Stimulated activated CD4-positive, alpha-beta T cell treated with anti-CD3 and anti-CD28 coated beads, Interleukin-1b, Interleukin-23, amount 100 ng/mL, for 4 hours (primary cell): ENCODE measurements around the gene LAD1.
A peak's percentile ranks its signal among the peaks of the same experiment; 100 is the strongest.

Source experiments
- DNase-seq, 2 donors: peaks; one replicate each; pipeline ENCODE4 v3.0.0-alpha.2; 2020; ENCODE audit warnings: low read depth in 2 of 2

Gene LAD1

GRCh38 chr1:201419256-201419655 is 20.1 kb upstream of the LAD1 start:
- no peak for DNase-seq

GRCh38 chr1:201418461-201418860 is 19.3 kb upstream of the LAD1 start:
- DNase-seq: no peak

DNA sequence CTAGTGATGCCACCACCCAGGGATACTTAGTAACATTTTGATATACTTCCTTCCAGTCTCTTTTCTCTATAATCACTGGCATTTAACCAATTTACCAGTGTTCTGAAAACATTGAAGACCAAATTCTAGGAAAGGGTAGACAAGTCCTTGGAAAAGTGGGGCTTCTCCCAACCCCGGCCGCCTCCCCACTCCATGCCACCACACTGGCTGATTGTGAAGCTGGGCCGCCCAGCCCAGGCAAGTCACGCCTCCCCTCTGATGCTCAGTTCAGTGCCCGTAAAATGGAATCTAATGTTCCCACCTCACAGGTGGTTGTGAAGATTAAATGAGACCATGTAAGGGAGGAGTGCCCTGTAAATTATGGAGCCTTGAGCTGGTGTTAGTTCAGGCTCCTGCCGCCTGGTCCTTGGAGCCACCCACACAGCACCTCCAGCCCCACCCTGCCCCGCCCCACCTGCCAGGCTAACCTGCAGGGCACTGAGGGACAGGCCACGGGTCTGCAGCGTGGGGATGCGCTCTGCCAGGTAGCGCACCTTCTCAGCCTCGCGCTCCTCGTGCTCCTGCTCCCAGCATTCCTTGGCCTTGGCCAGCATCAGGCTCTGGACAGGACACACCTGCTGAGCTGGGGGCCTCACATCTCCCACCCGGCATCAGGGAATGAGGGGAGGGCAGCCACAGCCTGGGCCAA is 15.1 kb upstream of the LAD1 start:
- DNase-seq: no peak

GRCh38 chr1:201411292-201411691 is 12.2 kb upstream of the LAD1 start:
- no peak for DNase-seq

GRCh38 chr1:201409440-201409839 is 10.3 kb upstream of the LAD1 start:
- no peak for DNase-seq

DNA sequence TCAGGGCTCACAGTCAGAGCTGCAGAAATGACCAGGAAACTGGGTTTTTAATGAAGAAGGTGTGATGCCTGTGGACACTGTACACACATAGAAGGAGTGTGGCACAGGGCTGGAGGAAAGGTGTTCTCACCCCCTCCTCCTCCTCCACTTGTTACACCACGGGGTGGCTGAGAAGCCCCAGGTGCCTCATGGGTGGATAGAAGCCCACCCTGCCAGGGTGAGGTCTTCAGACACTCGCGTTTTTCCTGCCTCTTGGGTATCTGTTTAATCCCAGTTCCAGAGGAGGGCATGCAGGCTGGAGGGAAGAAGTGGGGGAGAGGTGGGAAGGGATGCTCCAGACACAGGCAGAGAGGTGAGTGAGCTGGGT is 9.7 kb upstream of the LAD1 start:
- DNase-seq: no peak

- DNase-seq: peak; percentile 56 to 66
These were observed 9.2 kb upstream of the LAD1 start for GRCh38 chr1:201408176-201408833.

GRCh38 chr1:201406831-201407406 is 7.8 kb upstream of the LAD1 start:
- no peak for DNase-seq

DNA sequence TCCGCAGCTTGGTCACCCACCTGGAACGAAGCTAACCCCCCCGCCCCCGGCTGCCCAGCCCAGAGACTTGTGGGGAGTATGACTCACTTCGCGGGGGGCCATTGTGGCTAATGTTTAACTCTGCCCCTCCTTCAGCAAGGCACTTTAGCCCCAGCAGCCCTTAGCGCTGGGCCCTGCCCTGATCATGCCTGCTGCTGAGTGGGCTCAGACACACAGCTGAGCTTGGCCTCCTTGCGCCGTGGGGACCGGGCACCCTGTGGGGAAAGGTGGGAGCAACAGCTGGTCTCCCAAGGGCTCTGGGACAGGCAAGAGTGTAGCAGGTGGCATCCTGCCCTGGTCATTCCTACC is 6.3 kb upstream of the LAD1 start:
- no peak for DNase-seq

DNA sequence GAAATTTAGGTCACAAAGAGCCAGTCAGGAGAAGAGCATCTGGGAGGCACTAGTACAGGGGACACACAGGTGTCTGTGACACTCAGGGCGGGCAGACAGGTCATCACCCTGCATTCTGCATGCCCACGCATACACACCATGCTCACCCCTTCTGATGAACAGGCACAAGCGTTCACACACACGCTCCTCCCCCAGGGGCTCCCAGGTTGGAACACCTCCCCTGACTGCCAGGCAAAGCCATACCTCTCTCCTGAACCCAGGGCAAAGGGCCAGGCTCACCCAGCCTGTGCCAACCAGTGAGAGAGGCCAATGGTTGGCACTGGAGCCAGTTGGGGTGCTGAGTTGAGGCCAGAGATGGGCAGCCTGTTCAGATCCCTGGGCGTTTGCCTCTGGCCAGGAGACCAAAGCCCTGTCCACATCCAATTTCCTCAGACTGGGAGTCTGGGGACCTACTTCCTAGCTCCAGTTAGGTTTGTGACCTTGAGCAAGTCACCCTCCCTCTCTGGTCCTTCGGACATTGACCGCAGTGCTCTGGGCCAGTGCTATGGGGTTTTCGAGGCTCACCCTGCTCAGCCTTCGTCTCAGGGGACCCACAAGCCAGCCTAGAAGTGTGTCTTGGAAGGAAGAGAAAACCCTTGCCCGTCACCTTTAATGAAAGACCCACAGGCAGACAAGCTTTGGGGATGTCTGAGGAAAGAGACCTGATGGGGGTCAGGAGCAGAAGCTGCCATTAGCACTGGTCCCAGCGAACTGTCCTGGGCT is 5.8 kb upstream of the LAD1 start:
- DNase-seq: no peak

DNA sequence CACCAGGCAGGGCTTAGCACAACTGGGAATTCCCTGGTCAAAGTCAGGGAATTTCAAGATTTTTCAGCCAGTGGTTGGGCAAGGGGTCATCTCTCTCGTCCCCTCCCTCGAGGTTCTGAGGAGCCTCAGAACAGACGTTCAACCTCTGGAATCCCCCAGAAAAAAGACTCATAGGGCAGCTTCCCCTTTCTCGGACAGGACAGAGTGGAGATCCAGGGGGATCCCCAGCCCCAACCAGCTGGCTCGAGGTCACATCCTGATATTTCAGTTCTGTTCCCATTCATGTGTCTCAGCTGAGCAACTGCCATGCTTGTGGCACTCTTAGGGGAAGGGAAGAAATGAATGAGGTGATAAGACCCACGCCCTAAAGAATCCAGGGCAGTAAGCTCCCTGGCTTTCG is 4.9 kb upstream of the LAD1 start:
- DNase-seq: no peak

DNA sequence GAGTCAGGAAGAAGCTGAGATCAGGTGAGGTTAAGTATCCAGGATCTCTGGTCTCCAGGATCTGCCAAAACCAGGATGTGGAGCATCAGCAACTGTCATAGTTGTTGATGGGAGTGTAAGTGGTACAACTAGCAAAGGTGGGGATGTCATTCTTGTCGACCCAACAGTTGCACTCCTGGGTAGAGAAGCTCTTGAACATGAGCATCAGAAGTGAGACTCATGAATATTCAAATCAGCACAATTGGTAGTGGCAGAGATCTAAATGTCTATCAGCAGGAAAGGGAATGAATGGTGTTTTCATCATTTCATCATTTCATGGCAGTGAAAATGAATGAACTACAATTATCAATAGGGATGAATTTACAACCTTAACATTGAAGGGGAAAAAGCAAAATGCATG is 4.2 kb upstream of the LAD1 start:
- no peak for DNase-seq

GRCh38 chr1:201401700-201402099 is 2.6 kb upstream of the LAD1 start:
- no peak for DNase-seq

DNA sequence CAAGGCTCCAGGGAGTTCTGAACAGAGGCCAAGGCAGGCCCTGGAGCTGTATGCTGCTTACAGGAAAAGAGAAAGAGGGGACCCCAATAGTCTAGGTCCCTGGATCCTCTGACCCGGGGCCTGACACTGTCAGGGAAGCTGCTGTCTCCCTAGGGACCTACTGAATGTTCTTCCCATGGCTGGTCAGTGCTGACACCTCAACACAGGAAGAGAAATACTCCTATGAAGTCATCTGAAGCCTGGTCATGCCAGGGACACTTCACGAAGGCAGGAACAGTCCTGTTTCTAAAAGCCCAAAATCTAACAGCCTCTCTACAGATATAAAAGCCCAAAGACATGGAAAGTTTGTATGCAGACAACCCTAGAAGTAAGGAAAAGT is 1.7 kb upstream of the LAD1 start:
- DNase-seq: no peak

GRCh38 chr1:201400212-201400851 is 1.2 kb upstream of the LAD1 start:
- no peak for DNase-seq

- DNase-seq: no peak
These were observed 415 bp upstream of the LAD1 start for GRCh38 chr1:201399352-201400126.

- DNase-seq: no peak
These were observed 1.4 kb downstream of the LAD1 start for GRCh38 chr1:201397675-201398074.

DNA sequence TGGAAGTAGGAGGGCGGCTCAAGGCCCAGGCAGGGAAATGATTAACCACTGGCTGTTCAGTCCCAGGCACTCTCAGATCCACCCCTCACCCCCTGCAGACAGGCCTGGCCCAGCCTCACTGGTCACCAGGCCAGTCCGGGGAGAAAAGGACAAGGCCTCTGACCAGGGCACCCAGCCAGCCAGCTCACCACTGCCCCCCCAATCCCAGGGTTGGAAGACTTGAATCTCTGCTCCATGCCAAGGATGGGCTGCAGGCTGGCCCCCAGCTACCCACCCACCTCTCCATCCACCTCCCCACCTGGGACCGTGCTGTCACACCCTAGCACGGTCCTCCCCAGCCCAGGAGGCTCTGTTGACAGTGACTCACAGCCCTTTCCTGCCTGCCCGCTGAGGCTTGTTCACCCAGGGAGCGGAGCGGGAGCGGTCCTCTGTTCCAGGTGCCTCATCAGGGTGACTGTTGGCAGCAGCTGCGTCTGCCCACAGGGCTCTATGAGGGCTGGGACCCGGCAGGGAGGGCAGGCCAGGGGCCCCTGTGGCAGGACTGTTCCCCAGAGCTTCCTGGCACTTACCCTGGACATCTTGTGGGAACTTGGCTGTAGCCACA is 2.2 kb downstream of the LAD1 start:
- no peak for DNase-seq

- DNase-seq: no peak
These were observed 3.2 kb downstream of the LAD1 start for GRCh38 chr1:201395936-201396335.

DNA sequence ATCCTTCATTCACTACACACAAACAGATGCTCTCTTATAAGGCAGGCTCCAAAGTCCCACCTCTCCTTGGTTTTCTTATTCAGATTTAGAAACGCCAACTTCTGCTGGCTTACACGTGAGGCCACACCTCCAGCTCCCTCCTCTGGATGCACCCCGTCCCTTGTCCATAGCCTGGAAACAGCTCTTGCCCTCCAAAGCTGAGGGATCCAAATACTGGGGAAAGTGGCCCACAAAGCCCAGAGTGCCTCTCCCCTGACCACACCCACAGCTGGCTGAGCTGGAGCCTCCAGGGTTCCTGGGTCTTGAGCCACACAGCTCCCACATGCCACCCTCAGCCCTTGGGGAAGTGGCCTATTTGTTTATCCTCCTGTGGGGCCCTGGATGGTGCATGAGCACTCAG is 4.5 kb downstream of the LAD1 start:
- no peak for DNase-seq

DNA sequence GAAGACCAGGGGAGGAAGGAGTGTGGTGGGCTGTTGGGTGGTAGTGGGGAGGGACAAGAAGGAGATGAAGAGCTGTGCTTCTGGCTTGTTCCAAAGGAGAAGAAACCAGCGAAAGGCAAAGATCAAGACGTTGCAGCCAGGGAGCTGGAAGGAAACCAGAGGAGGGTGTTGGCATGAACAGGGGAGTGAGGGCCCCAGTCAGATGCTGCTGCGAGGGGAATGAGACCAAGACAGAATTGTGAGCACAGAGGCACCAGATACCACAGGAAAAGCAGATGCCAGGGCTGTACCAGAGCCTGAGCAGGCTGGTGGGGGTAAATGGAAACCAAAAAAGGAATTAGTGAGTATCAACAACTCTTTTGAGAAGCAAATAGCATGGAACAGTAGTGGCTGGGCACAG is 6.0 kb downstream of the LAD1 start:
- DNase-seq: no peak
